ENCODE results near the gene NINJ2. TPM values are rescaled to one million over a fixed set of nuclear protein-coding genes. Genes with fewer than 3 reads are reported as not detected.

NINJ2 gene
- total RNA-seq, 3 donors from 2014 or later (not counting 1 experiment from before 2014, with no cell fraction given), result 3.1 to 6.6 (median 4.9) TPM

DNA sequence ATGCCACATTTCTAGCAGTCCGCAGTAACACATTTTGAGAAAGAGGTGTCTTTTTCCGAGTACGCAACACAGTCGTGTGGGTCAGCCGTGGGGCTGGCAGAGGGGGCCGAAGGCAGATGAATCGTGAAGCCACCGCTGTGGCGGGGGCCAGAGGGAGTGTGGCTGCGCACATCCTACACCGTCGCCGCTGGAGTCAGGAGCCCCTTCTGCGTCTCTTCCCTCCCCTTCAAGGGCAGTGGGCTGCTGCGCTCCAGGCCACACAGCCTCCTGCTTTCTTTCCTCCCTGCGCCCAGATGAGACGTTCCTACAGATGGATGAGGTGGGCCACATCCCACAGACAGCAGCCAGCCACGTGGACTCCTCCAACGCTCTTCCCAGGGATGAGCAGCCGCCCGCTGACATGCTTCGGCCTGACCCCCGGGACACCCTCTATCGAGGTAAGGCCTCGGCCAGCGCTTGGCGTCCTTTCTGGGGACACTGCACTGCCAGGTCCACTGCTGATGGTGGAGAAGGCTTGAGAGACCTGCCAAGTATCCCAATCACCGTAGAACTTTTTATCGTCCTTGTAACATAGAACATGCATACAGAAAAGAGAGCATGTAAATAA, 113.7 kb downstream of the NINJ2 start:
- H3K27ac Mint-ChIP-seq, result peak overlapping the region in 1 of 2 donors; percentile 49
- Histone ChIP-seq H3K27me3 (ENCODE audit: control insufficient read depth, insufficient read depth, low read length) (no peaks in the 10 kb centered on the region), H3K9me3 (ENCODE audit: control insufficient read depth, insufficient read depth, low read length) (no peaks in the 10 kb centered on the region), H3K4me3 (ENCODE audit: low read length) (no peak overlapping the region), H3K4me1 (ENCODE audit: control insufficient read depth, insufficient read depth, low read length) (peaks cover 22% of the 10 kb centered on the region), H3K36me3 (ENCODE audit: control insufficient read depth, insufficient read depth, low read length) (no peaks in the 10 kb centered on the region), H3K27ac (ENCODE audit: low read length) (no peak overlapping the region)
- peaks cover 27 to 57% of the 10 kb centered on the region in 2 donors for H3K4me1 Mint-ChIP-seq
- 92% methylated on average over 28 of the region's 29 CpGs for WGBS (ENCODE audit: insufficient coverage)
- TF ChIP-seq, protein P1, sequence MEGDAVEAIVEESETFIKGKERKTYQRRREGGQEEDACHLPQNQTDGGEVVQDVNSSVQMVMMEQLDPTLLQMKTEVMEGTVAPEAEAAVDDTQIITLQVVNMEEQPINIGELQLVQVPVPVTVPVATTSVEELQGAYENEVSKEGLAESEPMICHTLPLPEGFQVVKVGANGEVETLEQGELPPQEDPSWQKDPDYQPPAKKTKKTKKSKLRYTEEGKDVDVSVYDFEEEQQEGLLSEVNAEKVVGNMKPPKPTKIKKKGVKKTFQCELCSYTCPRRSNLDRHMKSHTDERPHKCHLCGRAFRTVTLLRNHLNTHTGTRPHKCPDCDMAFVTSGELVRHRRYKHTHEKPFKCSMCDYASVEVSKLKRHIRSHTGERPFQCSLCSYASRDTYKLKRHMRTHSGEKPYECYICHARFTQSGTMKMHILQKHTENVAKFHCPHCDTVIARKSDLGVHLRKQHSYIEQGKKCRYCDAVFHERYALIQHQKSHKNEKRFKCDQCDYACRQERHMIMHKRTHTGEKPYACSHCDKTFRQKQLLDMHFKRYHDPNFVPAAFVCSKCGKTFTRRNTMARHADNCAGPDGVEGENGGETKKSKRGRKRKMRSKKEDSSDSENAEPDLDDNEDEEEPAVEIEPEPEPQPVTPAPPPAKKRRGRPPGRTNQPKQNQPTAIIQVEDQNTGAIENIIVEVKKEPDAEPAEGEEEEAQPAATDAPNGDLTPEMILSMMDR (IDR thresholded peaks at IDR 0.05), result no peak
- intact Hi-C loops (cut with micrococcal nuclease), result no loop called here
- no peaks in the 10 kb centered on the region for H3K9me3 Mint-ChIP-seq
- H3K4me3 Mint-ChIP-seq, result no peak overlapping the region
- H3K36me3 Mint-ChIP-seq, result no peaks in the 10 kb centered on the region
- ATAC-seq, result no peak
- H3K27me3 Mint-ChIP-seq (ENCODE audit: low read depth in 2 of 2), result peaks cover 0 to 2% of the 10 kb centered on the region in 2 donors
- no peak for DNase-seq

DNA sequence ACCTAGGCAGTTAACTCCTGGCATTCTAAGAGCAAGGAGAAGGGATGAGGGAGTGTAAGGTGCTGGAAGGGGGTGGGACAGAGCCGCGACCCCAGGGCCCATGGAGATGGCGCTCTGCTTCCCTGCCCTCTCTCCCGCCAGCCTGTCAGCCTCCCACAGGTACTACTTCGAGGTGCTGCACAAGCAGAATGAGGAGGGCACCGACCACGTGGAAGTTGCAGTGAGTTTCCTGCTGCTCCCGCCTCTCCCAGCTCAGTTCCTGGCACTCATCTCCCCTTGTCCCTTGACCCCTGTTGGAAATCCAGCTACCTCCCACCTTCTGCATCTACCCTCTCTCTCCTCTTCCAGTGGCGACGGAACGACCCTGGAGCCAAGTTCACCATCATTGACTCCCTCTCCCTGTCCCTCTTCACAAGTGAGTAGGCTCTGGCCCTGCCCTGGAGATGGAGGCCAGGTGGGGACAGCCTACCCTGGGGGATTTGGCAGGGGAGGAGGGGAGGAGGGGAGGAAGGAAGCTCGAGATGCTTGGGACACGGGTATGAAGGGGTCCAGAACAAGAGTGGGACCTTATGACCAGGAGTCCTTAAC, 115.3 kb downstream of the NINJ2 start:
- TF ChIP-seq, protein P1 (IDR thresholded peaks at IDR 0.05), result no peak
- Mint-ChIP-seq H3K4me3 (no peak overlapping the region), H3K36me3 (no peaks in the 10 kb centered on the region), H3K9me3 (no peaks in the 10 kb centered on the region), H3K27me3 (ENCODE audit: low read depth in 2 of 2) (peaks cover 4 to 7% of the 10 kb centered on the region in 2 donors), H3K27ac (no peak overlapping the region), H3K4me1 (peaks cover 22 to 49% of the 10 kb centered on the region in 2 donors)
- Histone ChIP-seq H3K27ac (ENCODE audit: low read length) (no peak overlapping the region), H3K4me1 (ENCODE audit: control insufficient read depth, insufficient read depth, low read length) (peaks cover 11% of the 10 kb centered on the region), H3K27me3 (ENCODE audit: control insufficient read depth, insufficient read depth, low read length) (no peaks in the 10 kb centered on the region), H3K9me3 (ENCODE audit: control insufficient read depth, insufficient read depth, low read length) (no peaks in the 10 kb centered on the region), H3K36me3 (ENCODE audit: control insufficient read depth, insufficient read depth, low read length) (no peaks in the 10 kb centered on the region), H3K4me3 (ENCODE audit: low read length) (no peak overlapping the region)
- ATAC-seq, result no peak
- no peak for DNase-seq
- 77% methylated on average over 13 of the region's 13 CpGs for WGBS (ENCODE audit: insufficient coverage)
- intact Hi-C loops (cut with micrococcal nuclease), result loop anchor here (1.0 kb wide), 1 partner anchor 106 kb away; no protein-coding TSS in a partner anchor

DNA sequence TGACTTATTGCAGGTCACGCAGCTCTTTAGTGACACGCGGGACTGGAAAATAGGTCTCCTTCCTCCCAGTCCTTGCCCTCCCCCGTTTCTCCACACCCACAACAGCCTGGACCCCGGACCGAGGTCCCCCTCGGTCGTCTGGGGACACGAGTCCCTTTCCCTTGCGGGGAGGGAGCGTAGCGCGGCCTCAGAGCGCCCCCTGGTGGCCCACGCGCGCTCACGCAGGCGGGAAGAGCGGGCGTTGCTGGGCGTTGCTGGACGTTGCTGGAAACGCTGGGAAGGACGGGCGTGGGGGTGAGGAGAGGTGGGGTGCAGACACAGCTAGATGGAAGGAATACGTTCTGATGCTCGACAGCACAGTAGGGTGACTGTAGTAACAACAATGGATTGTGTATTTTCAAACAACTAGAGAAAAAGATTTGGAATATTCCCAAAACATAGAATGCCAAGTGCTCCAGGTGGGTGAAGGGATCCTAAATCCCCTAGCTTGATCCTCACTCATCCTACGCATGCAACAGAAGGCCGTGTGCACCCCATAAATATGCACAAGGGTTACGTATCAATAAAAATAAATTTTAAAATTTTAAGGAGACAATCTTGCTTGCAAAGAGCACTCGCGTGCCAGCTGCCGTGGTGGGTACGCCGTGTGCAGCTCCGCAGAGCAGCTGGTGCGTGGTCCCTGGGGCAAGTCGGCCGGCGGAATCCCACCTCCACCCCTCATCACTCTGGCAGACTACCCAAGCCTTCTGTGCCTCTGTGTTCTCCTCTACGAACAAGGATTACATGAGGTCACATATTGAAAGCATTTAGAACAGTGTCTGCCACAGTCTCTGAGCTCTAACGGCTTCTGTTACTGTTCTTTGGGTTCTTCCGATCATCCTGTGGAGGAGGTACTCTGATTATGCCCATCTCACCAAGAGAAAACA, 116.1 kb downstream of the NINJ2 start:
- H3K27me3 ChIP-seq (ENCODE audit: control insufficient read depth, insufficient read depth, low read length), result no peaks in the 10 kb centered on the region
- Mint-ChIP-seq H3K27ac (peak overlapping the region in 1 of 2 donors; percentile 33), H3K27me3 (ENCODE audit: low read depth in 2 of 2) (peaks cover 4 to 7% of the 10 kb centered on the region in 2 donors), H3K4me3 (no peak overlapping the region), H3K36me3 (no peaks in the 10 kb centered on the region), H3K9me3 (no peaks in the 10 kb centered on the region), H3K4me1 (peaks cover 20 to 42% of the 10 kb centered on the region in 2 donors)
- TF ChIP-seq, protein P1 (IDR thresholded peaks at IDR 0.05), result peak; percentile 98
- no peak overlapping the region for H3K27ac ChIP-seq (ENCODE audit: low read length)
- peak; percentile 76 to 84 for DNase-seq
- H3K4me3 ChIP-seq (ENCODE audit: low read length), result no peak overlapping the region
- 32% methylated on average over 43 of the region's 44 CpGs for WGBS (ENCODE audit: insufficient coverage)
- no peaks in the 10 kb centered on the region for H3K9me3 ChIP-seq (ENCODE audit: control insufficient read depth, insufficient read depth, low read length)
- H3K36me3 ChIP-seq (ENCODE audit: control insufficient read depth, insufficient read depth, low read length), result no peaks in the 10 kb centered on the region
- peak; percentile 79 to 96 (median 91) for ATAC-seq
- H3K4me1 ChIP-seq (ENCODE audit: control insufficient read depth, insufficient read depth, low read length), result peaks cover 11% of the 10 kb centered on the region
- intact Hi-C loops (cut with micrococcal nuclease), result loop anchor here (1.0 kb wide), 1 partner anchor 105 kb away; no protein-coding TSS in a partner anchor
